HG02571 (cell line): ENCODE data around the gene MYO3B.
"Not testable (repeated sequence)": the region's sequence is repeated elsewhere in the genome, so short reads cannot be mapped to it uniquely, and the experiment has no call there.

Experiments used
- ATAC-seq: cut with Tn5 transposase; IDR thresholded peaks from one replicate; pipeline ENCODE4 v1.9.1; 2021; ENCODE audit warnings: mild to moderate bottlenecking, moderate library complexity; ENCODE audit not compliant: unreplicated experiment

MYO3B gene

GRCh38 chr2:170582751-170583463 lies 405.0 kb downstream of the MYO3B start:
- no peak for ATAC-seq

GRCh38 chr2:170585067-170585466 lies 407.1 kb downstream of the MYO3B start:
- no peak for ATAC-seq

GRCh38 chr2:170586571-170587095 lies 408.7 kb downstream of the MYO3B start:
- no peak for ATAC-seq

GRCh38 chr2:170587117-170587516 lies 409.2 kb downstream of the MYO3B start:
- ATAC-seq: no peak

GRCh38 chr2:170587922-170588321 lies 410.0 kb downstream of the MYO3B start:
- no peak for ATAC-seq

GRCh38 chr2:170588729-170589128 lies 410.8 kb downstream of the MYO3B start:
- no peak for ATAC-seq

GRCh38 chr2:170596576-170596975 lies 418.6 kb downstream of the MYO3B start:
- no peak for ATAC-seq

- no peak for ATAC-seq
These were observed 420.1 kb downstream of the MYO3B start for GRCh38 chr2:170598067-170598395.

- no peak for ATAC-seq
These were observed 423.5 kb downstream of the MYO3B start for GRCh38 chr2:170601489-170601888.

- no peak for ATAC-seq
These were observed 427.9 kb downstream of the MYO3B start for GRCh38 chr2:170605862-170606261.

GRCh38 chr2:170607171-170607570 lies 429.2 kb downstream of the MYO3B start:
- no peak for ATAC-seq

- ATAC-seq: no peak
These were observed 432.7 kb downstream of the MYO3B start for GRCh38 chr2:170610615-170611014.

- ATAC-seq: not testable (repeated sequence)
These were observed 441.0 kb downstream of the MYO3B start for GRCh38 chr2:170618948-170619347.

- not testable (repeated sequence) for ATAC-seq
These were observed 457.1 kb downstream of the MYO3B start for GRCh38 chr2:170635094-170635493.

- no peak for ATAC-seq
These were observed 461.7 kb downstream of the MYO3B start for GRCh38 chr2:170639635-170640034.

GRCh38 chr2:170641961-170642360 lies 464.0 kb downstream of the MYO3B start:
- ATAC-seq: no peak

GRCh38 chr2:170643346-170643745 lies 465.4 kb downstream of the MYO3B start:
- ATAC-seq: no peak

GRCh38 chr2:170647741-170648436 lies 469.9 kb downstream of the MYO3B start:
- no peak for ATAC-seq

- ATAC-seq: no peak
These were observed 473.8 kb downstream of the MYO3B start for GRCh38 chr2:170651624-170652325.

- no peak for ATAC-seq
These were observed 474.9 kb downstream of the MYO3B start for GRCh38 chr2:170652637-170653417.

GRCh38 chr2:170656669-170657068 lies 478.7 kb downstream of the MYO3B start:
- ATAC-seq: no peak
